Tibial nerve (tissue), 4 donors: ENCODE data around the gene USP17L27.
"Not testable (repeated sequence)": the region's sequence is repeated elsewhere in the genome, so short reads cannot be mapped to it uniquely, and the experiment has no call there.

ENCODE experiments used
- CTCF ChIP-seq, 5 experiments: fragments of 200-600 bp in 3 of 5; fragments of 450-650 bp in 2 of 5; sonication (generic) in 3 of 5; IDR thresholded peaks; one replicate each; pipeline ENCODE4 v1.5.1; 2016 to 2019; ENCODE audit warnings: antibody characterized with exemption in 5 of 5, mild to moderate bottlenecking in 3 of 5, moderate library complexity in 2 of 5
- EP300 ChIP-seq, 2 donors: sonication (generic); formaldehyde crosslinking; IDR thresholded peaks; one replicate each; pipeline ENCODE4 v1.6.1; 2017; ENCODE audit warnings: antibody characterized with exemption in 2 of 2, mild to moderate bottlenecking in 1 of 2
- POLR2A ChIP-seq, 2 donors: fragments of 450-650 bp; IDR thresholded peaks; one replicate each; pipeline ENCODE4 v1.6.1; 2017; ENCODE audit warnings: antibody characterized with exemption in 2 of 2, mild to moderate bottlenecking in 2 of 2, moderate library complexity in 2 of 2

GRCh38 chr4:9350866-9351265, 6.9 kb downstream of the USP17L27 start:
- not testable (repeated sequence) for TF ChIP-seq POLR2A, CTCF, EP300 (IDR thresholded peaks at IDR 0.05)
